DMS114 treated with DMSO at 0.1 percent for 48 hours (cell line): Measurements from ENCODE around the gene ARHGAP24.
"Not testable (repeated sequence)": the region's sequence is repeated elsewhere in the genome, so short reads cannot be mapped to it uniquely, and the experiment has no call there.

Source experiments
- DNase-seq: peaks from one replicate; lab custom pipeline; 2025; ENCODE audit not compliant: unreplicated experiment; lab: John Stamatoyannopoulos, UW

The ARHGAP24 gene

GRCh38 chr4:85805891-85806290, 330.9 kb downstream of the ARHGAP24 start:
- no peak for DNase-seq

- DNase-seq: no peak
These were observed 331.4 kb downstream of the ARHGAP24 start for GRCh38 chr4:85806334-85806733.

DNA sequence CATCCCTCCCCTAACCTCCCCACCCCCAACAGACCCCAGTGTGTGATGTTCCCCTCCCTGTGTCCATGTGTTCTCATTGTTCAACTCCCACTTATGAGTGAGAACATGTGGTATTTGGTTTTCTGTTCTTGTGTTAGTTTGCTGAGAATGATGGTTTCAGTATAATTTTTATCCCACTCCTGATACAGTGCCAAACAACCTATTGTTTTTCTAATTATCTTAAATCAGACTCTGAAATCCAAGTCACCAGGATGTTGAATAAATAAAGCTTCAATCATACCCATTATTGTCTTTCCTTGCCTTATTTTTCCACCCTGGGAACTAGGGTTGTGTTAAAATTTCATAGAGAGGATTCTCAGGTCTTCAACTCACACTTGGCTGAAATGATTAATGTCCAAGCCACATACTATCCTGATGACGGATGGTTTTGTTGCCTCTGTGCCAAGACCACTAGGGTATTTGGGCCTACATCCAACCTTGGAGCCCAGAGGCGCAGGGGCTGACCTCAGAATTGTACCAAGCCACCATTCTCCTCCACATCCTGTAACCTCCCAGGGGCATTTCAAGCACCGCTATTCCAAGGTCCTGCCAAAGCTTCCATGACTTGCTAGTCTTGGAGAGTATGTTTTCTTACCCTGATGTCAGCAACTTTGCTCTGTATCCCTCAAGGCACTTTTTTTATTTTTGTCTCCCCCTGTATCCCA, 332.4 kb downstream of the ARHGAP24 start:
- DNase-seq: no peak

- no peak for DNase-seq
These were observed 333.2 kb downstream of the ARHGAP24 start for GRCh38 chr4:85808104-85808503.

GRCh38 chr4:85808864-85809263, 333.9 kb downstream of the ARHGAP24 start:
- no peak for DNase-seq

DNA sequence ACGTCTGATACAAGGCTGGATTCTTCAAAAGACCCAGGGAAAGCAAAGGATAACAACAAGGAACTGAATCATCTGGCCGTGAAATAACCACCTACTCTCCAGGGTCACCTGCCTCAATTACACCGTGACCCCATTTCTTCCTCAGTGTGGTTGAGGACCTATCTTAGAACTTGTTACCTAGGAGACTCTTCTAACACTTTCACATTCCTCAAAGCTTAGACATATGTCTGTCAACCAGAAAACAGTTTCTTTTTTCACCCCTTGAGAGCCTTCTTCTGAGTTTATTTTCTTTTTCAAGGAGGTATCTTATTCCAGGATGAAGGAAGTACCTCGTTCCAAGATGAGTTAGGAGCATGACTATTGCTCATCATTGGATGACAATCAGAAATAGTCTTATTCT, 337.8 kb downstream of the ARHGAP24 start:
- DNase-seq: no peak

DNA sequence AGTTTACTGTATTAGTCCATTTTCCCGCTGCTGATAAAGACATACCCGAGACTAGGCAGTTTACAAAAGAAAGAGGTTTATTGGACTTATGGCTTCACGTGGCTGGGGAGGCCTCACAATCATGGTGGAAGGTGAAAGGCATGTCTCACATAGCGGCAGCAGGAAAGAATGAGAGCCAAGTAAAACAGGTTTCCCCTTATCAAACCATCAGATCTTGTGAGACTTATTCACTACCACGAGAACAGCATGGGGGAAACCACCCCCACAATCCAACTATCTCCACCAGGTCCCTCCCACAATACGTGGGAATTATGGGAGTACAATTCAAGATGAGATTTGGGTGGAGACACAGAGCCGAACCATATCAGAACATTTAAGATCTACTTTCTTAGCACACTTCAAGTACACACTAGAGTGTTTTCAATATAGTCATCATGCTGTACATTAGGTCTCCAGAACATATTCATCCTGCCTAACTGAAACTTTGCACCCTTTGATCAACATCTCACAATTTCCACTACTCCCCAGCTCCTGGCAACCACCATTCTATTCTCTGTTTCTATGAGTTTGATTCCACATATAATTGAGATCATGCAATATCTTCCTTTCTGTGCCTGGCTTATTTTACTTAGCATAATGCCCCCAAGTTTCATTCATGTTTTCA, 341.0 kb downstream of the ARHGAP24 start:
- DNase-seq: no peak

DNA sequence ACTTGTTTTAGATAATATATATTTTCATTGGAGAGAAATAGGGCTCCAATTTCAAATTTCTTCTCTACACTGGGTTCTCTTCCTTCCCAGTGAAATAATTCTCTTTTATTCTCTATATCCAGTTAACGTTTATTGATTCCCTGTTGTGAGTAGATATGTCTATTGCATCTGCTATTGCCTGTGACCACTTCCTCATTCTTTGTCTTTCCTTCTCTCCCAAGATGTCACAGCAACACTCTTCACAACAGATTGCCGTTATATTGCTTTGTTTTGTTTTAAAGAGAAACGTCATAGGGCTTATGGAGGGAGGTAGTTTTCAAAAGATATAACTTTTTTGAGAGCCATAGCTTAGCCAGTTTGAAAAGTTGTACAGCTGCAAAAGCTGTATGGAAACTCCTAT, 343.8 kb downstream of the ARHGAP24 start:
- DNase-seq: no peak

- DNase-seq: not testable (repeated sequence)
These were observed 345.2 kb downstream of the ARHGAP24 start for GRCh38 chr4:85820101-85820500.

- no peak for DNase-seq
These were observed 346.9 kb downstream of the ARHGAP24 start for GRCh38 chr4:85821688-85822455.

DNA sequence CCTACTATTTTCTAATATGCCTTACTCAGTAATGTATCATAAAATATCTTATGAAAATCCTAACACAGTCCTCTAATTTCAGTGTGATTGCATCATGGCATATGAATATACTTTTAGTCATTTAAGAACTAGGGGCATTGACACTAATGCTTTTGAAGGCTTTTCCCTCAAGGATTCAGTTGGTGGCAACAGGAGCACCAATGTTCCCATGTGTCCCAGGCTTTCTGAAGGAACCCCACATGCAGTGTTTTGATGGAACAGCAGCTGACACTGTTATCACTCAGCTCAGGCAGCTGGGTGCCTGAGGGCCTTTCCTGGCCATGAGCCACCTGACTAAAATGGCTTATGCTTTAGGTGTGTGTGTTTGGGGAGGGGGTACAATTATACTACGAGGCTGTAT, 348.3 kb downstream of the ARHGAP24 start:
- DNase-seq: no peak

DNA sequence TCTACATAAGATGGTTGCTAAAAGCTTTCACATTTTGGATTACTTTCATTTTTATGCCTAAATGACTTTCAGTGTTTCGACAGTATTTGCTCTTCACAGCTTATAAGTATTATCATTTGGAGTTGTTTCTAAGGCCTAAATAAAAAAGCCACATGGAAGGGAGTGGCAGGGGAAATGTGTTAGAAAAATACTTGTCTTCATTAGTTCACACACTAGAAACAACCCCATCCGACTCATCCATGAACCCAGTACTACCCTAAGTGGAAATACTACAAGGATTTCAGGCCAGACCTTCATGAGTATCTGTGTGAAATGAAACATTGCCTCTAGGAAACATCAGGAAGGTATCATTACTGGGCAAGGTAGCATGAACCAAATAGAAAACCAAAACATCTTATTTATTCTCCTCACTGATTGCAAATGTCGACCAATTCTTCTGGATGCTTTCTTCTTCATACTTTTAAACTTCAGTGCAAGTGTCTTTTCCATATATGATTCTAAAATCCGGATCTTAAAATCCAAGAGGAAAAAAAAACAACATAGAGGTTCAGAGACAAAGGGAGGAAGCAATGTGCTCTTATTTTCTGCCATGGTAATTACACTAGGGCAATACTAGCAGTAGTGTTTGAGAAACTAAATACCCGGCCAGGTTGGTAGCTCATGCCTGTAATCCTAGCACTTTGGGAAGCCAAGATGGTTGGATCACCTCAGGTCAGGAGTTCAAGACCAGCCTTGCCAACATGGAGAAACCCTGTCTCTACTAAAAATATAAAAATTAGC, 349.4 kb downstream of the ARHGAP24 start:
- no peak for DNase-seq

- no peak for DNase-seq
These were observed 351.2 kb downstream of the ARHGAP24 start for GRCh38 chr4:85826060-85826678.

DNA sequence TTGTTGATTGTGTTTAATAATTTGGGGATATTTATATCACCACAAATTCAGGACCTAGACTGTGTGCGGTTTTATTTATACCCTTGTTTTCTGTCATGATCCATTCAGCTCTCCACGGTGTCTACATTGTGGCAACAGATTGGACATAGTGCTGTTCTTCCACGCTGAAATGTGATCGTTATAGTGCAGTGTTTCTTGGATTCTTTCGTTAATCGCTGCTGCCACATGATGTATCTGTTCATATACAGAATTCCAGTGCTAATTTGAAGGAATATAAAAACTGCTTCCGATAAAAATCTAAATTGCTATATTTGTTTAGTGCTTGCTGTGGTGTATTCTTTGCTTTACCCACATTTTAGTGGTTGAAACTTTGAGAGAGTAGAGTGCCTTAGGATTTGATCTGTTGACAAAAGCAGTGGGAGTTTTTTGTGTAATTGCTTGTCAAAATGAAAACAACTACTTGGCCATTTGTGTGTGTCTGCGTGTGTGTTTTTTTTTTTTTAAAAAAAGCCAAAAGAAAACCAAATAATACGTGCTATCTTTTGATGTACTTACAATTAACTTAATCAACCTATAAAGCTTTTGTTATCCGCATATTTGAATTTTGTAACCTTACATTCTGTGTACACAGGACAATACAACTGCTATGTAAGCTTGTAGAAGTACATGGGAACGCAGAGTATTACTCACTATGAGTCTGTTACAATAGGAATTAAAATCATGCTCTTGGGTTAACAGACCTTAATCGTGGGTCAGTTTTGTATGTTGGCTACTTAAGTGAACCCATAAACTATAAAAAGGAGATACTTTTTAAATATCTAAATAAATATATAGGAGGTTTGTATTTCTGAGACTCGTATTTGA, 353.3 kb downstream of the ARHGAP24 start:
- no peak for DNase-seq

DNA sequence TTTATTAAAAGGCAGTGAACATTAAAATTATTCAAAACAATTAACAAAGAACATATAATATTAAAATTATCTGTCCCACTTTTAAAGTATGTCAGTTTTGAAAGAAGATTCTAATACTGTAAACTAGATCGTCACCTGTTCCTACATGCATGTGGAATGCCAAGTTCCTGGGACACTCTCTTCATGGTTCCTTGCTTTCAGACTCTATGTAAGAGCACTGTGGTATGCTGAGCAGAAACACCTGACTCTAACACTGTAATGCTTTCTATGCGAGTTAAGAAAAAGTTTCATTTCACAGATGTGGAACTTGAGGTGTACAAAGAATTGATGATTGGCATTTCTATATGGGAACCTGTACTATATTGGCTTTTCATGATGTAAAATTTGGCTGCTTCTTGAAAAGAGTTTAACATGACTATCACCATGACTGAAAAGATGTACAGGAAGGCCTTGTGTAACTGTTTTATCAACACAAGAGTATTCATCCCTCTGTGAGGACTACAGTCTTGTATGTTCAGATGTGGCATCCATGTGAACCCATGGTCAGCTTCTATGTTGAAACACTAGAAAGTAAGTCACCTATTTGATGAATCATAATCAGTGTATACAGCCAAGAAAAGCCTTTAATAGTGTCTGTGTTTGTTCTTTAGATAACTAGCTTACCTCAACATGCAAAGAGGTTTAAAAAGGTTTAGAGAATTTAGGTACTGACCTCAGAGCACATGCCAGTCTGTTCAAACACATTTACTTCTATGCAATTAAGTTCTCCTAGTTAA, 354.5 kb downstream of the ARHGAP24 start:
- DNase-seq: no peak

DNA sequence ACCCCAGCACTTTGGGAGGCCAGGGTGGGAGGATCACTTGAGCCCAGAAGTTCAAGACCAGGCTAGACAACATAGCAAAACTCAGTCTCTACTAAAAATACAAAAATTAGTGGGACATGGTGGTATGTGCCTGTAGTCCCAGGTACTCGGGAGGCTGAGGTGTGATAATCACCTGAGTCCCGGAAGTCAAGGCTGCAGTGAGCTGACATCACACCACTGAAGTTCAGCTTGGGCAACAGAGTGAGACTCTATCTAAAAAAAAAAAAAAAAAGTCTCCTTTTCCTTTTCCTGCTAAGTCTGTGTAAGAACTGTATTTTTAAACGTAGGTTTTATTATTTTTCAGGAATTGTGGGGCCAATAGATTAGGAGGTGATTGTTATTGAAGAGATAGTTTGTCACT, 356.7 kb downstream of the ARHGAP24 start:
- DNase-seq: no peak

GRCh38 chr4:85833302-85833701, 358.4 kb downstream of the ARHGAP24 start:
- no peak for DNase-seq

DNA sequence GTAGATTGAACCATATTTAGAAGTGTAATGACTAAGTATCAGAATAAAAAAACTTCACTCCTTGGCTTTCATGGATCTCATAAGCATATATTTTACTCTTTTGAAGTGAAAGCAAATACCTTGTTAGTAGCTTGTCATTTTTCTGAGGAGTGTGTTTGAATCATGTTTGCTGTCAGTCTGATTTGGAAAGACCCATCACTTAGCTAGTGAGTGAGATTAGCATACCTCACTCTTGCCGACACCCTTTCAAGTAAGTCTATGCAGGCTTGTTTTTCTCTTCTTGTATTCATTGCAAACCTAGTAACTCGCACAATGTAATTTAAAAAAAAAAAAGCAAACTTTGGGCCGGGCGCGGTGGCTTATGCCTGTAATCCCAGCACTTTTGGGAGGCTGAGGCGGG, 360.0 kb downstream of the ARHGAP24 start:
- DNase-seq: no peak
